GM12875 (cell line): ENCODE data around the gene MAP9.
"Not testable (repeated sequence)": the region's sequence is repeated elsewhere in the genome, so short reads cannot be mapped to it uniquely, and the experiment has no call there.

ENCODE experiments used
- H3K4me3 ChIP-seq: one replicate; pipeline ENCODE4 v1.5.1; 2011; ENCODE audit warnings: low read depth, low read length, control low read depth
- TF ChIP-seq, protein P1 (sequence below): IDR thresholded peaks from 2 replicates; pipeline ENCODE4 v1.5.1; 2011; ENCODE audit warnings: low read depth, mild to moderate bottlenecking, control low read depth, inconsistent platforms, low read length, moderate library complexity, borderline replicate concordance; ENCODE audit not compliant: insufficient read depth

Gene MAP9

DNA sequence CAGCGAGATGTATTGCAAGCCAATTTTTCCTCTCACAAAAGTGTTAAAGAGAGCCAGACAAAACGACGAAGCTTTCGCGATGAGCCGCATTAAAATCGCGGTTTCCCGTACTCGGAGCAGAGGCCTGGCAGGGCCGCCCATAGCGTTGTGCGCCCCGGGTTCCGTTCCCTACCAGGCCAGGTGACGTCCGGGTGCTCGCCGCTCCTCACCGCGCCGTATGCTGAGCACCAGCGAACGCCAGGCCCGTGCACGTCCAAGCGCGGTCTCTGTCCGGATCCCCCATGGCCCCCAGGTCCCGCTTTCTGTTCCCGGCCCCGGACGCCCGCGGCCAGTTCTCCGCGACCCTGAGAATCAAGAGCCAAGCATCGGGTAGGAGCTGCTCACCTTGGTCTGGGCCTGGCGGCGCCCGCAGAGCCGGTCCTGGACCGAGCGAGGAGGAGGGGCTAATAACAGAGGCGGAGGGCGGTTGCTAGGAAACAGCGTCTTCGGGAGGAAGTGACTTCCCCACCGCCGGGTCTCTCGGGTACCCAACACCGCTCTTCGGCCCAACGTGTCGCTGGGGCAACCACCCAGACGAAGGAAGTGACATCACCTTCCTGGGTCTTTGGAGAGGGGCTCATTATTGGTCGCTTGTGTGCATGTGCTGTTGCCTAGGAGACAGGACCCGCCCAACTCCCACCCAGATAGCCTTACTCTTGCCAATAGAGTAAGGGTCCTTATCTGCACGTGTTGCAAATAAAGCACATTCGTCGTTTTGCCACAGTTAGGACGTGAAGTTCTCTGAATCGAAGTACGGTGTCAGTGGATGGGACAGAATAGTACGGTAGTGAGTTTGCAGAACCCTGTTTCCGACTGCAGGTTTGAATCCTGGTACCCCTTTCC is at the start of gene MAP9:
Gene MAP9 (minus strand): TSS at position 579 of the 882 bp plus-strand sequence. CDS start 1,115 bp downstream, outside the sequence.
- H3K4me3 ChIP-seq = peak within 1 kb of the TSS; percentile 82
- TF ChIP-seq, protein P1, sequence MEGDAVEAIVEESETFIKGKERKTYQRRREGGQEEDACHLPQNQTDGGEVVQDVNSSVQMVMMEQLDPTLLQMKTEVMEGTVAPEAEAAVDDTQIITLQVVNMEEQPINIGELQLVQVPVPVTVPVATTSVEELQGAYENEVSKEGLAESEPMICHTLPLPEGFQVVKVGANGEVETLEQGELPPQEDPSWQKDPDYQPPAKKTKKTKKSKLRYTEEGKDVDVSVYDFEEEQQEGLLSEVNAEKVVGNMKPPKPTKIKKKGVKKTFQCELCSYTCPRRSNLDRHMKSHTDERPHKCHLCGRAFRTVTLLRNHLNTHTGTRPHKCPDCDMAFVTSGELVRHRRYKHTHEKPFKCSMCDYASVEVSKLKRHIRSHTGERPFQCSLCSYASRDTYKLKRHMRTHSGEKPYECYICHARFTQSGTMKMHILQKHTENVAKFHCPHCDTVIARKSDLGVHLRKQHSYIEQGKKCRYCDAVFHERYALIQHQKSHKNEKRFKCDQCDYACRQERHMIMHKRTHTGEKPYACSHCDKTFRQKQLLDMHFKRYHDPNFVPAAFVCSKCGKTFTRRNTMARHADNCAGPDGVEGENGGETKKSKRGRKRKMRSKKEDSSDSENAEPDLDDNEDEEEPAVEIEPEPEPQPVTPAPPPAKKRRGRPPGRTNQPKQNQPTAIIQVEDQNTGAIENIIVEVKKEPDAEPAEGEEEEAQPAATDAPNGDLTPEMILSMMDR = no peak

DNA sequence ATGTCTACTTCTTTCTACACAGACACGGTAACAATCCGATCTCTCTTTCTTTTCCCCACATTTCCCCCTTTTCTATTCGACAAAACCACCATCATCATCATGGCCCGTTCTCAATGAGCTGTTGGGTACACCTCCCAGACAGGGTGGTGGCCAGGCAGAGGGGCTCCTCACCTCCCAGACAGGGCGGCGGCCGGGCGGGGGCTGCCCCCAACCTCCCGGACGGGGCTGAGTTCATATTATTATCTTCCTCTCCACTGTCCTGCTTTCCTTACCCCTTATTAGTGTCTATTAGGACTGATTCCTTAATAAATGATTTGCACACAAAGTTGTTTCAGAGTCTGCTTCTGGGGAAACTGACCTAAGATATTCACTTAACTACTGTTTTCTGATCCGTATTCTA is 48.0 kb upstream of the MAP9 start:
- H3K4me3 ChIP-seq = not testable (repeated sequence)

DNA sequence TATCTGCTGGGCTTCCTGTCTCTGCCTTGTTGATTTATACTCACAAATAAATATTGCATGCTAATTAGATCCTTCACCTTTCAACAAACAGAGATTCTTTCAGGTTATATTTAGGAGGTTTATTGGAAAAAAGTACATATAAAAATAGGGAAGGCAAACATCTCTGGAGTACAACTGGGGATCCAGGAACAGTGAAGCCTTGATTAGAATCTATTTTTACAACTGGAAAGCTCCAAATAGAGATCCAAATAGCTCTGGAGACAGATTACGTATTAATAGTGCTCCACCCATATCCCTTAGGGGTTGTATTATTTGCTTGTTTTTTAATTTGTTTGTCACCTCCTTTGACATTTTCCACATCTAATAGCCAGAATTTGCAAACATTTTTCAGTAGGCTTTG is 46.9 kb upstream of the MAP9 start:
- H3K4me3 ChIP-seq = no peak overlapping the region
- TF ChIP-seq, protein P1 = no peak

DNA sequence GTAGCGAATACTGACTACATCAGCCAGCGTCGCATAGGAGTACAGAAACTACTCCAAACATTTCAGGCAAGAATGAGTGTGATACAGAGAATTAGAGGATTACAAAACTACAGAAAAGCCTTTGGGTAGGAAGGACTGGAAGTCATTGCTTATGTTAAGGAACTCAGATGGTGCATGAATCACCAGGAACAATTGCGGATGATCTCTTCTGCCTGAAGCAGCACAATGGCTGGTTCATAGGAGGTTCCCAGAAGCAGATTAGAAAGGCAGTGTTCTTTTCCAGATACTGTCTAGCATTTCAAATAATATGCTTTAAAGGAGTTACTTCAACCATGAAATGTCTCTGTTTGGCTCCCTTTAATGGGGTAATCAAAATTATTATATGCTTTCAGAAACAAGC is 42.5 kb upstream of the MAP9 start:
- TF ChIP-seq, protein P1 = no peak
- H3K4me3 ChIP-seq = no peak overlapping the region

DNA sequence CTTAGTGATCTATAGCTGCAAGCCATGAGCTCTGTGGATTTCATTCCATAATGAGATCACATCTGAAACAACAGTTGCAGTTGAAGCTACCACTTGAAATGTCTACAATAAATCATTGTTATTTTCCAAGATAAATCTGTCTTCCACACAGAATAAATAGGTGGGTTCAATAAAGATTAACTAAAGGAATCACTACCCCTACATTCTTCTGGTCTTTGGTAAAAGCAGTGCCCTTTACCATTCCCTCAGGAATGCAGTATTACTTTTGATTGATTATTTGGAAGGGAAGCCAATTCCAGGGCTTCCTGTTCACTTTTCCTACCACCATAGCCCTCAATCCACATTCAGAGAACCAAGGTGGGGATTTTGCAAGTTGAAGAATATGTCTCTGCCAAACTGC is 38.9 kb upstream of the MAP9 start:
- H3K4me3 ChIP-seq = no peak overlapping the region
- TF ChIP-seq, protein P1 = no peak

DNA sequence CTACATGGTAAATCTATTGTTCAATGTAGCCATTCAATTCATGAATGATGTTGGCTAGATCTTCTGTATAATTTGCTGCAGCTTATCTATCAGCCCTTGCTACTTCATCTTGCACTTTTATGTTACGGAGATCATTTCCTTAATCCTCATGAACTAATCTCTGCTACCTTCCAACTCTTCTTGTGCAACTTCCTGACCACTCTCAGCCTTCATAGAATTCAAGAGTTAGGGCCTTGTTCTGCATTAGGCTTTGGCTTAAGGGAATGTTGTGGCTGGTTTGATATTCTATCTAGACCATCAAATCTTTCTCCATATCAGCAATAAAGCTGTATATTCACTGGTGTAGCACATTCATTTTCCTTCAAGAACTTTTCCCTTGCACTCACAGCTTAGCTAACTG is 36.7 kb upstream of the MAP9 start:
- TF ChIP-seq, protein P1 = no peak
- H3K4me3 ChIP-seq = no peak overlapping the region

DNA sequence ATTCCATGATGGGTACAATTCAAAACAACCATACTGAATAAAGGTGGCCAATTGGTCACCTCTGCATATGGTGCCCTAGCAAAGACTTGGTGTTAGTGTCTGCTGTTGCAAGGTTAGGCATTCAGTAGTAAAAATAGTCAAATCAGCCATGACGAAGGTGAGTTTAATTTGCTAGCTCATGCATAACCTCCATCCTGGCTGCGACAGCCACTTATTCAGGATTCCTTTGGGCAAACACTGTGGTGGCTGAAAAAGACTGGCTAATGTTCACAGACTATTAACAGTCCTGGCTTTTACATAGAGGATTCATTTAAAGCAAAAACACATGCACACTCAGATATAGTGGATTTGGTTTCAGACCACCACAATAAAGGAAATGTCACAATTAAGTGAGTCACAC is 34.8 kb upstream of the MAP9 start:
- TF ChIP-seq, protein P1 = no peak
- no peak overlapping the region for H3K4me3 ChIP-seq
